K562 (cell line): ENCODE measurements around the gene LCP2. TPM values are rescaled to one million over a fixed set of nuclear protein-coding genes. Genes with fewer than 3 reads are reported as not detected.

Source experiments
- ATAC-seq: fragments of 200-7000 bp; cut with Tn5 transposase; 3 replicates; pipeline ENCODE4 v1.9.1; 2020; ENCODE audit warnings: moderate library complexity
- BruUV-seq: library from RNA; stranded (reverse); fragments of 400-500 nt; replicated peaks from 2 replicates; lab custom pipeline; 2021; lab: Mats Ljungman, UMichigan
- CTCF ChIA-PET: fragments of 300-600 bp; formaldehyde crosslinking; extraction: SDS; loops from one replicate; lab custom pipeline; 2021; ENCODE audit warnings: low intra/inter-chr PET ratio; lab: Yijun Ruan, JAX
- POLR2A ChIA-PET: fragments of 300-600, 350-650 bp; sonication (Branson Sonifier 250); formaldehyde crosslinking; extraction: SDS; loops from one replicate; lab custom pipeline; 2021; ENCODE audit warnings: antibody characterized with exemption, inconsistent platforms; lab: Yijun Ruan, JAX
- DNase-seq, 4 experiments: peaks; one replicate each; pipeline versions ENCODE4 v3.0.0 to v3.0.0-alpha.2; 2011 to 2018; ENCODE audit warnings: low spot score in 3 of 4, mixed read lengths in 3 of 4; ENCODE audit errors: extremely low read depth in 1 of 4
- FAIRE-seq: peaks from 2 replicates; lab custom pipeline; 2011; peaks lifted over from hg19 to GRCh38; lab: Jason Lieb, UNC
- H2AFZ ChIP-seq: 2 replicates; pipeline ENCODE4 v1.6.0; 2011; ENCODE audit warnings: low read depth, low read length, control low read depth, inconsistent platforms
- H3K27ac ChIP-seq: fragments of 200-600 bp; 3 replicates; pipeline ENCODE4 v1.8.0; 2011; ENCODE audit warnings: low read depth, mild to moderate bottlenecking, control low read depth, inconsistent platforms, low read length, moderate library complexity, mixed read lengths; ENCODE audit errors: extremely low read depth
- H3K27me3 ChIP-seq, 2 experiments: fragments of 300-600 bp in 1 of 2; 2 replicates in 1 of 2; 3 replicates in 1 of 2; pipeline versions ENCODE4 v1.6.0 to v1.8.0; 2011; ENCODE audit warnings: inconsistent platforms in 2 of 2, low read length in 2 of 2, mild to moderate bottlenecking in 1 of 2, mixed read lengths in 1 of 2, moderate library complexity in 1 of 2; ENCODE audit not compliant: control insufficient read depth in 2 of 2, insufficient read depth in 2 of 2
- H3K36me3 ChIP-seq: fragments of 300-600 bp; 3 replicates; pipeline ENCODE4 v1.8.0; 2011; ENCODE audit warnings: mild to moderate bottlenecking, low read length, inconsistent platforms; ENCODE audit not compliant: control insufficient read depth, insufficient read depth
- H3K4me1 ChIP-seq, 2 experiments: fragments of 200-600 bp in 1 of 2; replicated peaks in 1 of 2; 2 replicates in 1 of 2; 3 replicates in 1 of 2; pipeline versions ENCODE4 v1.5.1 to v1.8.0; 2011; ENCODE audit warnings: inconsistent platforms in 2 of 2, low read length in 2 of 2, mild to moderate bottlenecking in 1 of 2, mixed read lengths in 1 of 2, moderate library complexity in 1 of 2; ENCODE audit not compliant: control insufficient read depth in 2 of 2, insufficient read depth in 2 of 2
- H3K4me2 ChIP-seq: 2 replicates; pipeline ENCODE4 v1.6.1; 2011; ENCODE audit warnings: low read length, control low read depth, inconsistent platforms, mixed read lengths; ENCODE audit not compliant: insufficient read depth
- H3K4me3 ChIP-seq: fragments of 200-600 bp; sonication (generic), shearing (Covaris generic); 2 replicates; pipeline ENCODE4 v1.5.1; 2016; ENCODE audit warnings: control low read depth, inconsistent platforms
- H3K79me2 ChIP-seq: fragments of 200-600 bp; 3 replicates; pipeline ENCODE4 v1.8.0; 2011; ENCODE audit warnings: low read length, inconsistent platforms; ENCODE audit not compliant: control insufficient read depth, insufficient read depth
- H3K9ac ChIP-seq, 2 experiments: 2 replicates each; pipeline versions ENCODE4 v1.6.0 to v1.6.1; 2011; ENCODE audit warnings: low read depth in 2 of 2, low read length in 2 of 2, control low read depth in 1 of 2, inconsistent platforms in 1 of 2, mild to moderate bottlenecking in 1 of 2, mixed read lengths in 1 of 2; ENCODE audit not compliant: insufficient read depth in 1 of 2
- H3K9me1 ChIP-seq: one replicate; pipeline ENCODE4 v1.6.0; 2011; ENCODE audit warnings: inconsistent platforms, mild to moderate bottlenecking, low read length, moderate library complexity; ENCODE audit not compliant: control insufficient read depth, insufficient read depth
- H3K9me3 ChIP-seq: replicated peaks from 2 replicates; pipeline ENCODE4 v1.5.1; 2011; ENCODE audit warnings: low read depth, low read length, inconsistent platforms; ENCODE audit not compliant: control insufficient read depth, insufficient read depth
- H4K20me1 ChIP-seq: replicated peaks from 2 replicates; pipeline ENCODE4 v1.6.1; 2011; ENCODE audit warnings: low read length, inconsistent platforms, mixed read lengths; ENCODE audit not compliant: control insufficient read depth, insufficient read depth
- BMI1 ChIP-seq: fragments of 150-350 bp; IDR thresholded peaks from 2 replicates; pipeline ENCODE4 v1.6.1; 2014; ENCODE audit warnings: low read length
- C11orf30 ChIP-seq: fragments of 450-650 bp; IDR thresholded peaks from 2 replicates; pipeline ENCODE4 v1.6.1; 2016; ENCODE audit warnings: low read depth, mild to moderate bottlenecking
- CHD2 ChIP-seq: IDR thresholded peaks from 2 replicates; pipeline ENCODE4 v1.6.1; 2011; ENCODE audit warnings: low read depth, low read length
- CREB3 ChIP-seq: fragments of 450-650 bp; conservative IDR thresholded peaks from 2 replicates; pipeline ENCODE4 v1.6.1; 2016; ENCODE audit warnings: missing genetic modification characterization, low read depth, mild to moderate bottlenecking, missing compliant biosample characterization, moderate library complexity
- DIDO1 ChIP-seq: fragments of 450-650 bp; IDR thresholded peaks from 2 replicates; pipeline ENCODE4 v1.6.1; 2016; ENCODE audit warnings: low read depth, missing biosample characterization, missing genetic modification characterization
- FUS ChIP-seq: fragments of 200-400 bp; formaldehyde crosslinking; optimal IDR thresholded peaks from 2 replicates; pipeline ENCODE3; 2017; ENCODE audit warnings: low read depth, low read length
- GATAD2A ChIP-seq: fragments of 450-650 bp; IDR thresholded peaks from 2 replicates; pipeline ENCODE4 v1.6.1; 2017
- HINFP ChIP-seq: fragments of 450-650 bp; conservative IDR thresholded peaks from 2 replicates; pipeline ENCODE4 v1.6.1; 2016; ENCODE audit warnings: missing genetic modification characterization, low read depth, mild to moderate bottlenecking, control low read depth, missing compliant biosample characterization
- KLF13 ChIP-seq: fragments of 450-650 bp; IDR thresholded peaks from 2 replicates; pipeline ENCODE4 v1.6.1; 2016; ENCODE audit warnings: missing genetic modification characterization, low read depth, mild to moderate bottlenecking, missing compliant biosample characterization, moderate library complexity, borderline replicate concordance
- NCOA4 ChIP-seq: fragments of 450-650 bp; IDR thresholded peaks from 2 replicates; pipeline ENCODE4 v1.6.1; 2018; ENCODE audit warnings: mild to moderate bottlenecking; ENCODE audit not compliant: partially characterized antibody
- PHTF2 ChIP-seq: fragments of 250-450 bp; sonication (Bioruptor Pico); IDR thresholded peaks from 2 replicates; pipeline ENCODE4 v1.5.0; 2021; ENCODE audit warnings: mild to moderate bottlenecking
- SIN3B ChIP-seq: fragments of 450-650 bp; IDR thresholded peaks from 2 replicates; pipeline ENCODE4 v1.6.1; 2017; ENCODE audit warnings: low read depth, mild to moderate bottlenecking, moderate library complexity
- SIRT6 ChIP-seq: IDR thresholded peaks from one replicate; pipeline ENCODE4 v1.6.1; 2012; ENCODE audit warnings: low read depth, mild to moderate bottlenecking, control low read depth, inconsistent platforms, low read length, moderate library complexity
- SMARCA4 ChIP-seq: fragments of 450-650 bp; IDR thresholded peaks from 2 replicates; pipeline ENCODE4 v1.6.1; 2016
- SNRNP70 ChIP-seq: fragments of 200-400 bp; formaldehyde crosslinking; optimal IDR thresholded peaks from 2 replicates; pipeline ENCODE3; 2017; ENCODE audit warnings: low read depth, low read length
- ZKSCAN8 ChIP-seq: fragments of 200-800 bp; sonication (Bioruptor generic); IDR thresholded peaks from 2 replicates; pipeline ENCODE4 v1.6.1; 2016; ENCODE audit warnings: missing genetic modification characterization, missing compliant biosample characterization
- ZNF449 ChIP-seq: fragments of 250-450 bp; sonication (Bioruptor Pico); IDR thresholded peaks from 2 replicates; pipeline ENCODE4 v1.8.0; 2022; ENCODE audit warnings: moderate library complexity, mild to moderate bottlenecking, inconsistent platforms
- ZNF780A ChIP-seq: fragments of 250-450 bp; sonication (Bioruptor Pico); IDR thresholded peaks from 2 replicates; pipeline ENCODE4 v1.5.0; 2021; ENCODE audit warnings: mild to moderate bottlenecking
- WGBS: fragments of 100-300 bp; shearing (Covaris generic); methylation state at CpG from one replicate; pipeline ENCODE4 v1.1.6; 2016; ENCODE audit warnings: low coverage, mixed read lengths; ENCODE audit not compliant: insufficient coverage; ENCODE audit errors: missing lambda C conversion rate; 5-methylcytosine and 5-hydroxymethylcytosine counted together
- in situ Hi-C: fragments of 300-500 bp; cut with MboI; formaldehyde crosslinking; loops from 4 replicates; pipeline ENCODE4 v1.15.0; 2018; ENCODE audit warnings: inconsistent platforms, mixed read lengths
- intact Hi-C: fragments of 100-400 bp; cut with micrococcal nuclease; formaldehyde crosslinking; loops from 2 replicates; pipeline ENCODE4 v1.14.2; 2022
- polyA plus RNA-seq, 8 experiments: library from polyadenylated mRNA; depleted of rRNA in 4 of 8; stranded (reverse) in 5 of 8; unstranded in 3 of 8; fragments of >200 nt; fragmentation: Nextera tagmentation in 2 of 8; fragmentation: Illumina TruSeq in 1 of 8; extraction: Ambion mirVana in 2 of 8; extraction: Trizol in 1 of 8; gene quantifications; 2 replicates each; pipeline versions ENCODE4 v1.2.1 to v1.2.3, GENCODE V29; 2011 to 2014; ENCODE audit warnings: inconsistent platforms in 1 of 8, missing spikeins in 1 of 8
- total RNA-seq, 7 experiments: library from RNA; depleted of rRNA in 6 of 7; stranded (reverse); fragments of >200 nt in 6 of 7; fragmentation: Illumina TruSeq in 2 of 7; extraction: Trizol in 2 of 7; gene quantifications; 2 replicates each; pipeline versions ENCODE4 v1.2.1 to v1.2.3, GENCODE V29; 2011 to 2021; ENCODE audit warnings: low replicate concordance in 1 of 7

LCP2 gene
- total and polyA plus RNA-seq, 9 of the 15 experiments (the other 6 are each of a cell fraction or from before 2014, with no cell fraction given): 4.0 to 31.3 (median 14.6) TPM

- Histone ChIP-seq H3K79me2 (no peaks in the 10 kb centered on the region), H3K9me1 (no peaks in the 10 kb centered on the region), H2AFZ (no peak overlapping the region), H4K20me1 (no peaks in the 10 kb centered on the region), H3K36me3 (no peaks in the 10 kb centered on the region), H3K4me1 (no peaks in the 10 kb centered on the region), H3K4me3 (no peak overlapping the region), H3K9ac (no peak overlapping the region), H3K27me3 (no peaks in the 10 kb centered on the region; a peak in 1 of 5 replicates), H3K9me3 (no peaks in the 10 kb centered on the region), H3K4me2 (no peak overlapping the region), H3K27ac (no peak overlapping the region)
- WGBS: 60% methylated on average over 4 of the region's 4 CpGs
- no peak for TF ChIP-seq HINFP (tag)
- no peak for TF ChIP-seq DIDO1
- TF ChIP-seq SNRNP70: no peak
- TF ChIP-seq KLF13 (tag): no peak
- no peak for TF ChIP-seq BMI1
- TF ChIP-seq ZNF780A (CRISPR knock-in tag): no peak
- no peak for TF ChIP-seq ZNF449 (CRISPR knock-in tag)
- no peak for TF ChIP-seq SMARCA4
- no peak for TF ChIP-seq ZKSCAN8 (CRISPR knock-in tag)
- no peak for TF ChIP-seq GATAD2A
- no peak for TF ChIP-seq C11orf30
- TF ChIP-seq SIRT6: no peak
- TF ChIP-seq SIN3B: no peak
- no peak for TF ChIP-seq FUS
- no peak for TF ChIP-seq CREB3
- TF ChIP-seq PHTF2 (CRISPR knock-in tag): no peak
- no peak for TF ChIP-seq CHD2
- TF ChIP-seq NCOA4: no peak
- no peak for ATAC-seq
- BruUV-seq: no TSS peak
- POLR2A ChIA-PET: no interaction called here
- intact Hi-C loops: no loop called here
- in situ Hi-C loops: no loop called here
- CTCF ChIA-PET: no interaction called here
- FAIRE-seq: no peak
- DNase-seq: no peak
Observed at GRCh38 chr5:170257370-170257769, 40.2 kb downstream of the LCP2 start.
